HL-60 (cell line): ENCODE results near the gene ZNF81.

Experiments
- DNase-seq, 2 experiments: peaks; one replicate each; pipeline ENCODE4 v3.0.0-alpha.2; 2010 to 2020; ENCODE audit warnings: low read depth in 1 of 2, low spot score in 1 of 2
- H3K27ac ChIP-seq: fragments of 250-450 bp; sonication (Bioruptor Pico); replicated peaks from 2 replicates; pipeline ENCODE4 v1.5.1; 2020; ENCODE audit warnings: mild to moderate bottlenecking, moderate library complexity
- H3K27me3 ChIP-seq: fragments of 250-450 bp; sonication (Bioruptor Pico); 2 replicates; pipeline ENCODE4 v1.5.1; 2021; ENCODE audit warnings: mild to moderate bottlenecking, moderate library complexity; ENCODE audit not compliant: insufficient read depth, poor library complexity, severe bottlenecking
- H3K4me3 ChIP-seq: replicated peaks from 2 replicates; pipeline ENCODE4 v1.5.1; 2011; ENCODE audit warnings: mild to moderate bottlenecking, control low read depth, low read length; ENCODE audit not compliant: insufficient read depth
- CTCF ChIP-seq: IDR thresholded peaks from one replicate; pipeline ENCODE4 v1.5.1; 2011; ENCODE audit warnings: low read length, control low read depth, inconsistent platforms; ENCODE audit not compliant: insufficient read depth
- GABPA ChIP-seq: IDR thresholded peaks from 2 replicates; pipeline ENCODE4 v1.6.1; 2012; ENCODE audit warnings: low read depth
- POLR2AphosphoS5 ChIP-seq: IDR thresholded peaks from 2 replicates; pipeline ENCODE4 v1.6.1; 2012; ENCODE audit warnings: low read depth
- REST ChIP-seq: IDR thresholded peaks from 2 replicates; pipeline ENCODE4 v1.6.1; 2012; ENCODE audit warnings: low read depth; ENCODE audit not compliant: insufficient replicate concordance
- SPI1 ChIP-seq: IDR thresholded peaks from 2 replicates; pipeline ENCODE4 v1.6.1; 2012; ENCODE audit warnings: low read depth, mild to moderate bottlenecking, borderline replicate concordance

ZNF81 gene

GRCh38 chrX:47862680-47863079 lies 26.0 kb downstream of the ZNF81 start:
- no peak for TF ChIP-seq SPI1
- TF ChIP-seq POLR2AphosphoS5, result no peak
- TF ChIP-seq REST, result no peak
- no peak for TF ChIP-seq GABPA
- no peak for TF ChIP-seq CTCF
- H3K27ac ChIP-seq, result no peak overlapping the region

GRCh38 chrX:47863187-47863586 lies 26.5 kb downstream of the ZNF81 start:
- Histone ChIP-seq H3K27me3 (no peaks in the 10 kb centered on the region), H3K27ac (no peak overlapping the region), H3K4me3 (no peak overlapping the region)
- no peak for DNase-seq
- TF ChIP-seq POLR2AphosphoS5 (no peak), GABPA (no peak), SPI1 (no peak), CTCF (no peak), REST (no peak)

More at GRCh38 chrX:47862680-47863079, 26.0 kb downstream of the ZNF81 start:
- Histone ChIP-seq H3K27me3 (no peaks in the 10 kb centered on the region), H3K4me3 (no peak overlapping the region)
- no peak for DNase-seq

GRCh38 chrX:47864300-47864699 lies 27.6 kb downstream of the ZNF81 start:
- no peak for DNase-seq
- no peak overlapping the region for H3K27ac ChIP-seq
- no peaks in the 10 kb centered on the region for H3K27me3 ChIP-seq
- TF ChIP-seq GABPA, result no peak
- no peak for TF ChIP-seq REST
- TF ChIP-seq CTCF, result no peak
- H3K4me3 ChIP-seq, result no peak overlapping the region
